HepG2 (cell line): ENCODE results near the gene SLC24A4. TPM values are rescaled to one million over a fixed set of nuclear protein-coding genes. Genes with fewer than 3 reads are reported as not detected.

Experiments
- ATAC-seq: fragments of 200-7000 bp; cut with Tn5 transposase; 3 replicates; pipeline ENCODE4 v1.9.1; 2020; ENCODE audit warnings: mild to moderate bottlenecking, moderate library complexity
- BruUV-seq: library from RNA; stranded (reverse); fragments of 400-500 nt; replicated peaks from 2 replicates; lab custom pipeline; 2021; lab: Mats Ljungman, UMichigan
- CTCF ChIA-PET: fragments of 300-600 bp; formaldehyde crosslinking; extraction: SDS; loops from one replicate; lab custom pipeline; 2021; ENCODE audit warnings: low total read pairs, inconsistent platforms, low intra/inter-chr PET ratio; lab: Yijun Ruan, JAX
- POLR2A ChIA-PET: fragments of 350-600 bp; sonication (Branson Sonifier 250); formaldehyde crosslinking; loops from one replicate; lab custom pipeline; 2020; ENCODE audit warnings: antibody characterized with exemption, inconsistent platforms; lab: Yijun Ruan, JAX
- DNase-seq: peaks from one replicate; pipeline ENCODE4 v3.0.0-alpha.2; 2015; ENCODE audit warnings: low spot score
- FAIRE-seq: peaks from 3 replicates; lab custom pipeline; 2011; peaks lifted over from hg19 to GRCh38; lab: Jason Lieb, UNC
- H2AFZ ChIP-seq: one replicate; pipeline ENCODE4 v1.6.1; 2011; ENCODE audit warnings: low read length, inconsistent platforms
- H3K27ac ChIP-seq: fragments of 300-600 bp; 3 replicates; pipeline ENCODE4 v1.8.0; 2011; ENCODE audit warnings: mixed run types, mild to moderate bottlenecking, mixed read lengths, low read length, inconsistent platforms; ENCODE audit not compliant: insufficient read depth; ENCODE audit errors: extremely low read length
- H3K27me3 ChIP-seq, 2 experiments: fragments of 200-600 bp in 1 of 2; 2 replicates in 1 of 2; 3 replicates in 1 of 2; pipeline versions ENCODE4 v1.6.0 to v1.8.0; 2011; ENCODE audit warnings: low read length in 2 of 2, mild to moderate bottlenecking in 2 of 2, moderate library complexity in 2 of 2, inconsistent platforms in 1 of 2; ENCODE audit not compliant: insufficient read depth in 2 of 2, control insufficient read depth in 1 of 2
- H3K36me3 ChIP-seq, 2 experiments: fragments of 200-600 bp in 1 of 2; replicated peaks in 1 of 2; 2 replicates in 1 of 2; 3 replicates in 1 of 2; pipeline versions ENCODE4 v1.5.1 to v1.8.0; 2011; ENCODE audit warnings: low read length in 2 of 2, inconsistent platforms in 1 of 2; ENCODE audit not compliant: insufficient read depth in 2 of 2, control insufficient read depth in 1 of 2
- H3K4me1 ChIP-seq: 2 replicates; pipeline ENCODE4 v1.5.1; 2012; ENCODE audit warnings: low read length, inconsistent platforms; ENCODE audit not compliant: insufficient read depth
- H3K4me2 ChIP-seq: 2 replicates; pipeline ENCODE4 v1.6.0; 2011; ENCODE audit warnings: low read depth, low read length, inconsistent platforms
- H3K4me3 ChIP-seq, 3 experiments: fragments of 200-600 bp in 1 of 3; sonication (generic), shearing (Covaris generic) in 1 of 3; replicated peaks in 1 of 3; 2 replicates each; pipeline ENCODE4 v1.5.1; 2011 to 2016; ENCODE audit warnings: low read length in 3 of 3, inconsistent platforms in 2 of 3, low read depth in 2 of 3, mild to moderate bottlenecking in 2 of 3, control low read depth in 1 of 3, mixed read lengths in 1 of 3; ENCODE audit not compliant: insufficient read depth in 1 of 3
- H3K79me2 ChIP-seq: one replicate; pipeline ENCODE4 v1.6.1; 2011; ENCODE audit warnings: low read length, inconsistent platforms; ENCODE audit not compliant: insufficient read depth
- H3K9ac ChIP-seq: 2 replicates; pipeline ENCODE4 v1.6.0; 2011; ENCODE audit warnings: mild to moderate bottlenecking, low read depth, low read length, inconsistent platforms; ENCODE audit not compliant: insufficient read depth
- H3K9me3 ChIP-seq: 2 replicates; pipeline ENCODE4 v1.5.1; 2012; ENCODE audit warnings: mild to moderate bottlenecking, low read length
- H4K20me1 ChIP-seq: 2 replicates; pipeline ENCODE4 v1.6.0; 2011; ENCODE audit warnings: inconsistent platforms, mild to moderate bottlenecking, low read length, moderate library complexity; ENCODE audit not compliant: insufficient read depth
- ELF1 ChIP-seq: sonication (generic); formaldehyde crosslinking; IDR thresholded peaks from 2 replicates; pipeline ENCODE4 v1.4.0; 2020; ENCODE audit warnings: missing genetic modification reagents
- PBX2 ChIP-seq: IDR thresholded peaks from 2 replicates; pipeline ENCODE4 v1.6.1; 2016; ENCODE audit warnings: control low read depth
- PREB ChIP-seq: sonication (generic); formaldehyde crosslinking; IDR thresholded peaks from 2 replicates; pipeline ENCODE4 v1.4.0; 2020; ENCODE audit warnings: missing genetic modification reagents
- RFX1 ChIP-seq: fragments of 450-650 bp; IDR thresholded peaks from 2 replicates; pipeline ENCODE4 v1.6.1; 2017
- ZFAT ChIP-seq: sonication (generic); formaldehyde crosslinking; conservative IDR thresholded peaks from 2 replicates; pipeline ENCODE4 v1.8.1; 2023; ENCODE audit warnings: missing genetic modification reagents, inconsistent platforms
- ZMYM4 ChIP-seq: sonication (generic); formaldehyde crosslinking; IDR thresholded peaks from 2 replicates; pipeline ENCODE4 v1.8.1; 2023; ENCODE audit warnings: mild to moderate bottlenecking, missing genetic modification reagents
- ZNF512B ChIP-seq: sonication (generic); formaldehyde crosslinking; IDR thresholded peaks from 2 replicates; pipeline ENCODE4 v1.5.1; 2020; ENCODE audit warnings: missing genetic modification reagents, mild to moderate bottlenecking, borderline replicate concordance
- ZNF704 ChIP-seq: sonication (generic); formaldehyde crosslinking; IDR thresholded peaks from 2 replicates; pipeline ENCODE4 v1.8.1; 2023; ENCODE audit warnings: mild to moderate bottlenecking, inconsistent platforms, moderate library complexity, missing genetic modification reagents, borderline replicate concordance
- ZNF768 ChIP-seq: sonication (generic); formaldehyde crosslinking; IDR thresholded peaks from 2 replicates; pipeline ENCODE4 v1.4.0; 2020; ENCODE audit warnings: missing genetic modification reagents
- WGBS: methylation state at CpG from one replicate; pipeline ENCODE4 v1.1.6; 2017; ENCODE audit warnings: low lambda C conversion rate; 5-methylcytosine and 5-hydroxymethylcytosine counted together
- in situ Hi-C: cut with HindIII; loops from 2 replicates; pipeline ENCODE4 v1.10.0; 2017; ENCODE audit warnings: low pct_unique_long_range_greater_than_20kb; ENCODE audit not compliant: extremely low pct_ligation_motif_present
- intact Hi-C: fragments of 100-400 bp; cut with micrococcal nuclease; formaldehyde crosslinking; loops from one replicate; pipeline ENCODE4 v1.10.0; 2022; ENCODE audit not compliant: unreplicated experiment
- polyA plus RNA-seq, 8 experiments: library from polyadenylated mRNA; depleted of rRNA in 3 of 8; stranded (reverse) in 7 of 8; unstranded in 1 of 8; fragments of >200 nt; fragmentation: Illumina TruSeq in 4 of 8; extraction: Trizol in 4 of 8; gene quantifications; 2 replicates each; pipeline versions ENCODE4 v1.2.1 to v1.2.3, GENCODE V29; 2011 to 2016; ENCODE audit warnings: low read depth in 4 of 8, missing spikeins in 1 of 8, mixed read lengths in 1 of 8; ENCODE audit not compliant: insufficient read depth in 1 of 8
- total RNA-seq, 5 experiments: library from RNA; depleted of rRNA; stranded (reverse); fragments of >200 nt; fragmentation: Illumina TruSeq; extraction: Trizol; gene quantifications; 2 replicates each; pipeline ENCODE4 v1.2.3, GENCODE V29; 2016; ENCODE audit warnings: low read depth in 1 of 5

SLC24A4 gene
- total and polyA plus RNA-seq, 2 of the 13 experiments (the other 11 are each of a cell fraction or from before 2014, with no cell fraction given) = not detected

DNA sequence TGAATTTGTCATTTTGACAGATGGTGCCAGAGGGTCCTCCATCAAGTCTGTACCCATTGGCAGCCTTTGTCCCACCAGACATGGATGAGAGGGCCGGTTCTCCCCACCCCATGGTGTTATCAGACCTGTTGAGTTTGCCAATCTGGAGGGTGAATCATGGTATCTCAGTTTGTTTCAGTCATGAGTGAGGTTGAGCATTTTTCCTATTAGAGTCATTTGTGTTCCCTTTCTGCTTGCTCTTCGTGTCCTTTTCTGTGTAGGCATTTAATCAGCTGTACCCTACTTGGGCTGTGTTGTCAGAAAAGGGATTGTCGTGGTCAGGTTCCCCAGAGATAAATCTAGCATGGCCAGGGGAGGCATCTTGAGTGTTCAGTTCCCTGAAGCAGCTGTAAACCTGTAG, 30.5 kb downstream of the SLC24A4 start:
- no peak for ATAC-seq
- Histone ChIP-seq H3K79me2 (no peaks in the 10 kb centered on the region), H3K27ac (no peak overlapping the region), H3K4me1 (peaks cover 4% of the 10 kb centered on the region), H2AFZ (no peak overlapping the region), H4K20me1 (no peaks in the 10 kb centered on the region; the same call in 1 of the 2 replicates), H3K9me3 (no peaks in the 10 kb centered on the region), H3K36me3 (no peaks in the 10 kb centered on the region), H3K27me3 (peaks cover 3 to 67% of the 10 kb centered on the region in 2 experiments; a peak in 4 of 5 replicates), H3K9ac (no peak overlapping the region), H3K4me2 (no peak overlapping the region), H3K4me3 (no peak overlapping the region)
- DNase-seq = no peak
- FAIRE-seq = no peak
- CTCF ChIA-PET = no interaction called here
- BruUV-seq = no TSS peak
- POLR2A ChIA-PET = interaction anchor here (0.7 kb wide), 1 partner anchor 25 kb away, joined by 3 read pairs; no protein-coding TSS in a partner anchor
- no peak for TF ChIP-seq ZNF704 (CRISPR knock-in tag)
- TF ChIP-seq PBX2 (CRISPR knock-in tag) = no peak
- no peak for TF ChIP-seq RFX1
- no peak for TF ChIP-seq ZNF768 (CRISPR knock-in tag)
- no peak for TF ChIP-seq ELF1 (CRISPR knock-in tag)
- no peak for TF ChIP-seq PREB (CRISPR knock-in tag)
- TF ChIP-seq ZNF512B = no peak
- no peak for TF ChIP-seq ZFAT (CRISPR knock-in tag)
- TF ChIP-seq ZMYM4 = no peak
- 9% methylated on average over 3 of the region's 3 CpGs for WGBS
- in situ Hi-C loops = no loop called here
- intact Hi-C loops = no loop called here
